ENCODE data around the gene SLC16A11.

SLC16A11 gene

GRCh38 chr17:7014261-7014994 is 29.5 kb downstream of the SLC16A11 start:
- TF ChIP-seq CTCF (conservative IDR thresholded peaks at IDR 0.05; ENCODE audit: low read depth, low read length): no peak
- peaks cover 7% of the 10 kb centered on the region; the same call in 1 of the 2 replicates for H3K79me2 ChIP-seq (ENCODE audit: insufficient read depth, low read depth)
- H3K4me2 ChIP-seq: no peak overlapping the region
- H3K9ac ChIP-seq: peak overlapping the region; percentile 87
- H3K4me3 ChIP-seq (IDR thresholded peaks at IDR 0.05; ENCODE audit: insufficient read depth, low read depth, low read length): no peak overlapping the region
- H2AFZ ChIP-seq (ENCODE audit: low read depth): no peak overlapping the region
- H3K36me3 ChIP-seq (ENCODE audit: insufficient read depth): no peaks in the 10 kb centered on the region
- no peaks in the 10 kb centered on the region for H3K27me3 ChIP-seq (ENCODE audit: insufficient read depth, low read depth)
- H4K20me1 ChIP-seq (ENCODE audit: insufficient read depth): no peaks in the 10 kb centered on the region
- peaks cover 27% of the 10 kb centered on the region for H3K4me1 ChIP-seq (ENCODE audit: low read depth, poor library complexity, severe bottlenecking)
- H3K27ac ChIP-seq: peak overlapping the region; percentile 96

DNA sequence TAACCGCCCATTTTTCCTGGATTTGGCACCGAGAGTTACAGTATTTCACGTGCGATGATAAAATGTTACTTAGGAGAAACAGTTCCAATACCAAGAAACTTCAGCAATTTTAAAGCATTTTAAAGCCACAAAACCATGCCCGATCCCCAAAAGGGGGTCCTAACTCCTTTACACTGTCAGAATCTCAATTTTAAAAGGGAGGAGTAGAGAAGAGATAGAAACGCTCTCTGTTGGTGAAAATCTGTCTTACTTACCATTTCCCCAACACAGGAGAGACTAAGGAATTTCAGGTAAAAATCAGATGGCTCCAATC is 32.0 kb downstream of the SLC16A11 start:
- Histone ChIP-seq H3K27ac (no peak overlapping the region; the same call in 1 of the 2 replicates), H3K9ac (peak overlapping the region; percentile 87; the same call in 1 of the 2 replicates), H3K4me2 (peak overlapping the region; percentile 66), H3K4me3 (IDR thresholded peaks at IDR 0.05; ENCODE audit: insufficient read depth, low read depth, low read length) (no peak overlapping the region), H3K79me2 (ENCODE audit: insufficient read depth, low read depth) (peaks cover 7% of the 10 kb centered on the region; the same call in 1 of the 2 replicates), H3K4me1 (ENCODE audit: low read depth, poor library complexity, severe bottlenecking) (peaks cover 9% of the 10 kb centered on the region), H3K27me3 (ENCODE audit: insufficient read depth, low read depth) (no peaks in the 10 kb centered on the region), H2AFZ (ENCODE audit: low read depth) (no peak overlapping the region), H4K20me1 (ENCODE audit: insufficient read depth) (no peaks in the 10 kb centered on the region), H3K36me3 (ENCODE audit: insufficient read depth) (no peaks in the 10 kb centered on the region)
- no peak for TF ChIP-seq CTCF (conservative IDR thresholded peaks at IDR 0.05; ENCODE audit: low read depth, low read length)

DNA sequence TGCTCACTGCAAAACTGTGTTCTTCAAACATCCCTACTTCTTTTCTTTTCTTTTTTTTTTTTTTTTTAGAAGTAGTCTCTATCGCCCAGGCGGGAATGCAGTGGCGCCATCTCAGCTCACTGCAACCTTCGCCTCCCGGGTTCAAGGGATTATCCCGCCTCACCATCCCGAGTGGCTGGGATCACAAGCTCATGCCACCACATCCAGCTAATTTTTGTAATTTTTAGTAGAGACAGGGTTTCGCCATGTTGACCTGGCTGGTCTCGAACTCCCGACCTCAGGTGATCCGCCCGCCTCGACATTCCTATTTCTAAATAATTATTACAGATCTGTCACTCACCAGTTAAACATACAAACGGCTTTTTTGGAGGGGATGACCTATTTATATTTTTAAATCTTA is 32.5 kb downstream of the SLC16A11 start:
- Histone ChIP-seq H4K20me1 (ENCODE audit: insufficient read depth) (no peaks in the 10 kb centered on the region), H2AFZ (ENCODE audit: low read depth) (no peak overlapping the region), H3K27ac (no peak overlapping the region), H3K4me2 (peak overlapping the region; percentile 66), H3K9ac (no peak overlapping the region), H3K4me1 (ENCODE audit: low read depth, poor library complexity, severe bottlenecking) (peaks cover 4% of the 10 kb centered on the region), H3K36me3 (ENCODE audit: insufficient read depth) (no peaks in the 10 kb centered on the region), H3K79me2 (ENCODE audit: insufficient read depth, low read depth) (peaks cover 7% of the 10 kb centered on the region; the same call in 1 of the 2 replicates), H3K4me3 (IDR thresholded peaks at IDR 0.05; ENCODE audit: insufficient read depth, low read depth, low read length) (no peak overlapping the region), H3K27me3 (ENCODE audit: insufficient read depth, low read depth) (no peaks in the 10 kb centered on the region)
- TF ChIP-seq CTCF (conservative IDR thresholded peaks at IDR 0.05; ENCODE audit: low read depth, low read length): no peak

DNA sequence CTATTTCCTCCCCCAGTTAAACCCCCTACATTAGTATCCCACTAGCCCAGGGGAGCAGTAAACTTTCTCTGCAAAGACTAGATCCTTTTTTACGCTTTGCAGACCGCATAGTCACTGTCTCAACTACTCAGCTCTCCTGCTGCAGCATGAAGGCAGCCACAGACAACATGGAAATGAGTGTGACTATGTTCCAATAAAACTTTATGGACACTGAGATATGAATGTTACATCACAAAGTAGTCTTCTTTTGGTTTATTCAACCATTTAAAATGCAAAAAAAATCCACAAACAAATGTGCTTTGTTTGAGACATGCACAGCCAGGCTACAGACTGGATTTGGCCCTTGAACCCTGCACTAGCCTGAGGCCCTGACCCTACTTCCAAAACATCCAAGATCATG is 33.4 kb downstream of the SLC16A11 start:
- no peak overlapping the region for H3K27ac ChIP-seq
- H2AFZ ChIP-seq (ENCODE audit: low read depth): no peak overlapping the region
- no peak overlapping the region for H3K9ac ChIP-seq
- H3K4me3 ChIP-seq (IDR thresholded peaks at IDR 0.05; ENCODE audit: insufficient read depth, low read depth, low read length): no peak overlapping the region
- H3K27me3 ChIP-seq (ENCODE audit: insufficient read depth, low read depth): no peaks in the 10 kb centered on the region
- no peak for TF ChIP-seq CTCF (conservative IDR thresholded peaks at IDR 0.05; ENCODE audit: low read depth, low read length)
- H3K4me1 ChIP-seq (ENCODE audit: low read depth, poor library complexity, severe bottlenecking): no peaks in the 10 kb centered on the region
- no peaks in the 10 kb centered on the region for H4K20me1 ChIP-seq (ENCODE audit: insufficient read depth)
- no peaks in the 10 kb centered on the region for H3K36me3 ChIP-seq (ENCODE audit: insufficient read depth)
- H3K79me2 ChIP-seq (ENCODE audit: insufficient read depth, low read depth): peaks cover 7% of the 10 kb centered on the region; the same call in 1 of the 2 replicates
- H3K4me2 ChIP-seq: no peak overlapping the region

Data from KMS-11 (cell line).